HepG2 (cell line): ENCODE results near the gene BORCS5. TPM values are rescaled to one million over a fixed set of nuclear protein-coding genes. Genes with fewer than 3 reads are reported as not detected.
A peak's percentile ranks its signal among the peaks of the same experiment; 100 is the strongest.

Source experiments
- ATF2 ChIP-seq: sonication (generic); formaldehyde crosslinking; IDR thresholded peaks from 2 replicates; pipeline ENCODE4 v1.4.0; 2020; ENCODE audit warnings: missing genetic modification reagents
- EP300 ChIP-seq, 3 experiments: sonication (generic) in 1 of 3; formaldehyde crosslinking in 1 of 3; IDR thresholded peaks; 2 replicates each; pipeline versions ENCODE4 v1.5.1 to v1.6.1; 2011 to 2020; ENCODE audit warnings: low read depth in 2 of 3, low read length in 2 of 3, borderline replicate concordance in 1 of 3, improper control_type of control experiment in 1 of 3, mild to moderate bottlenecking in 1 of 3, missing genetic modification reagents in 1 of 3, moderate library complexity in 1 of 3
- FOXA3 ChIP-seq: IDR thresholded peaks from 2 replicates; pipeline ENCODE4 v1.6.1; 2016; ENCODE audit warnings: missing genetic modification reagents, missing compliant biosample characterization
- HOMEZ ChIP-seq: IDR thresholded peaks from 2 replicates; pipeline ENCODE4 v1.6.1; 2016; ENCODE audit warnings: low read depth
- HOXA3 ChIP-seq: sonication (generic); formaldehyde crosslinking; IDR thresholded peaks from 2 replicates; pipeline ENCODE4 v1.5.0; 2020; ENCODE audit warnings: missing genetic modification reagents
- MXD4 ChIP-seq: IDR thresholded peaks from 2 replicates; pipeline ENCODE4 v1.6.1; 2016; ENCODE audit warnings: mild to moderate bottlenecking, missing biosample characterization, missing genetic modification reagents
- NCOA5 ChIP-seq: sonication (generic); formaldehyde crosslinking; IDR thresholded peaks from 2 replicates; pipeline ENCODE4 v1.4.0; 2020; ENCODE audit warnings: missing genetic modification reagents
- PHF20 ChIP-seq: sonication (generic); formaldehyde crosslinking; IDR thresholded peaks from 2 replicates; pipeline ENCODE4 v1.5.0; 2020; ENCODE audit warnings: mild to moderate bottlenecking, missing genetic modification reagents
- PHF21A ChIP-seq: sonication (generic); formaldehyde crosslinking; IDR thresholded peaks from 2 replicates; pipeline ENCODE4 v1.5.0; 2020; ENCODE audit warnings: mild to moderate bottlenecking, missing genetic modification reagents
- POGK ChIP-seq: sonication (generic); formaldehyde crosslinking; conservative IDR thresholded peaks from 2 replicates; pipeline ENCODE4 v1.8.0; 2022; ENCODE audit warnings: mild to moderate bottlenecking, moderate library complexity, missing genetic modification reagents
- SMYD3 ChIP-seq: sonication (generic); formaldehyde crosslinking; IDR thresholded peaks from 2 replicates; pipeline ENCODE4 v1.8.1; 2023; ENCODE audit warnings: mild to moderate bottlenecking, missing genetic modification reagents
- SP1 ChIP-seq, 2 experiments: fragments of 450-650 bp in 1 of 2; sonication (generic) in 1 of 2; formaldehyde crosslinking in 1 of 2; IDR thresholded peaks; 2 replicates each; pipeline versions ENCODE4 v1.4.0 to v1.6.1; 2016 to 2020; ENCODE audit warnings: missing genetic modification reagents in 1 of 2
- USF2 ChIP-seq, 2 experiments: sonication (generic) in 1 of 2; formaldehyde crosslinking in 1 of 2; IDR thresholded peaks; 2 replicates each; pipeline versions ENCODE4 v1.5.1 to v1.6.1; 2011 to 2020; ENCODE audit warnings: borderline replicate concordance in 1 of 2, low read depth in 1 of 2, low read length in 1 of 2, mild to moderate bottlenecking in 1 of 2, missing genetic modification reagents in 1 of 2, moderate library complexity in 1 of 2
- ZKSCAN1 ChIP-seq: fragments of 150-350 bp; IDR thresholded peaks from 2 replicates; pipeline ENCODE4 v1.6.1; 2014; ENCODE audit warnings: low read length
- ZKSCAN5 ChIP-seq: sonication (generic); formaldehyde crosslinking; IDR thresholded peaks from 2 replicates; pipeline ENCODE4 v1.5.1; 2020; ENCODE audit warnings: mild to moderate bottlenecking, missing genetic modification reagents
- ZNF136 ChIP-seq: sonication (generic); formaldehyde crosslinking; IDR thresholded peaks from 2 replicates; pipeline ENCODE4 v1.8.1; 2022; ENCODE audit warnings: low read depth, mild to moderate bottlenecking, moderate library complexity, missing genetic modification reagents
- ZNF205 ChIP-seq: IDR thresholded peaks from 2 replicates; pipeline ENCODE4 v1.6.1; 2018; ENCODE audit warnings: missing biosample characterization, missing genetic modification reagents
- ZNF550 ChIP-seq: sonication (generic); formaldehyde crosslinking; IDR thresholded peaks from 2 replicates; pipeline ENCODE4 v1.4.0; 2020; ENCODE audit warnings: mild to moderate bottlenecking, missing genetic modification reagents, borderline replicate concordance
- ZNF558 ChIP-seq: sonication (generic); formaldehyde crosslinking; IDR thresholded peaks from 2 replicates; pipeline ENCODE4 v1.9.0; 2022; ENCODE audit warnings: mild to moderate bottlenecking, missing genetic modification reagents, borderline replicate concordance
- ZNF703 ChIP-seq: sonication (generic); formaldehyde crosslinking; IDR thresholded peaks from 2 replicates; pipeline ENCODE4 v1.5.1; 2020; ENCODE audit warnings: missing genetic modification reagents, mild to moderate bottlenecking, moderate library complexity, borderline replicate concordance
- ZNF879 ChIP-seq: sonication (generic); formaldehyde crosslinking; IDR thresholded peaks from 2 replicates; pipeline ENCODE4 v1.8.1; 2023; ENCODE audit warnings: missing genetic modification reagents
- polyA plus RNA-seq, 8 experiments: library from polyadenylated mRNA; depleted of rRNA in 3 of 8; stranded (reverse) in 7 of 8; unstranded in 1 of 8; fragments of >200 nt; fragmentation: Illumina TruSeq in 4 of 8; extraction: Trizol in 4 of 8; gene quantifications; 2 replicates each; pipeline versions ENCODE4 v1.2.1 to v1.2.3, GENCODE V29; 2011 to 2016; ENCODE audit warnings: low read depth in 4 of 8, missing spikeins in 1 of 8, mixed read lengths in 1 of 8; ENCODE audit not compliant: insufficient read depth in 1 of 8
- total RNA-seq, 5 experiments: library from RNA; depleted of rRNA; stranded (reverse); fragments of >200 nt; fragmentation: Illumina TruSeq; extraction: Trizol; gene quantifications; 2 replicates each; pipeline ENCODE4 v1.2.3, GENCODE V29; 2016; ENCODE audit warnings: low read depth in 1 of 5

The BORCS5 gene
- total and polyA plus RNA-seq, 2 of the 13 experiments (the other 11 are each of a cell fraction or from before 2014, with no cell fraction given): 3.9 to 4.7 TPM

GRCh38 chr12:12486661-12487240 lies 129.9 kb downstream of the BORCS5 start (continued):
- TF ChIP-seq PHF20: no peak
- no peak for TF ChIP-seq ZNF550
- TF ChIP-seq HOMEZ (CRISPR knock-in tag): peak; percentile 51; the same call in 1 of the 2 replicates
- TF ChIP-seq SP1 (IDR thresholded peaks at IDR 0.05): no peak
- TF ChIP-seq SP1 (CRISPR knock-in tag; IDR thresholded peaks at IDR 0.05): no peak
- TF ChIP-seq ZKSCAN5 (CRISPR knock-in tag): no peak
- TF ChIP-seq ZNF558 (CRISPR knock-in tag): no peak
- TF ChIP-seq ATF2 (CRISPR knock-in tag): no peak
- no peak for TF ChIP-seq ZKSCAN1
- TF ChIP-seq FOXA3 (CRISPR knock-in tag): peak; percentile 65
- TF ChIP-seq SMYD3: no peak
- TF ChIP-seq ZNF136 (CRISPR knock-in tag): no peak
- no peak for TF ChIP-seq ZNF205 (CRISPR knock-in tag)
- TF ChIP-seq HOXA3: peak; percentile 39; the same call in 1 of the 2 replicates
- TF ChIP-seq PHF21A: peak; percentile 55
- TF ChIP-seq MXD4 (CRISPR knock-in tag): peak; percentile 39; the same call in 1 of the 2 replicates
- TF ChIP-seq ZNF879 (CRISPR knock-in tag): no peak
- TF ChIP-seq POGK: no peak
- peak in 1 of 2 experiments; percentile 50; a peak in 2 of 4 replicates for TF ChIP-seq EP300 (IDR thresholded peaks at IDR 0.05; ENCODE audit: low read depth in 2 of 2, low read length in 2 of 2)
- no peak for TF ChIP-seq EP300 (CRISPR knock-in tag; IDR thresholded peaks at IDR 0.05; ENCODE audit: borderline replicate concordance)
- no peak for TF ChIP-seq ZNF703 (CRISPR knock-in tag)
- no peak for TF ChIP-seq NCOA5 (CRISPR knock-in tag)
- TF ChIP-seq USF2 (IDR thresholded peaks at IDR 0.05; ENCODE audit: low read depth, low read length): peak; percentile 76
- peak; percentile 80; the same call in 1 of the 2 replicates for TF ChIP-seq USF2 (CRISPR knock-in tag; IDR thresholded peaks at IDR 0.05; ENCODE audit: borderline replicate concordance)
